Thyroid gland (tissue), 4 donors: ENCODE results near the gene CGB3.
A peak's percentile ranks its signal among the peaks of the same experiment; 100 is the strongest.

Experiments used
- CTCF ChIP-seq, 6 experiments: fragments of 200-600 bp in 3 of 6; fragments of 450-650 bp in 3 of 6; sonication (generic) in 3 of 6; IDR thresholded peaks; one replicate each; pipeline ENCODE4 v1.5.1; 2016 to 2019; ENCODE audit warnings: antibody characterized with exemption in 6 of 6, mild to moderate bottlenecking in 2 of 6, inconsistent platforms in 1 of 6, moderate library complexity in 1 of 6
- POLR2A ChIP-seq, 2 donors: fragments of 450-650 bp; IDR thresholded peaks; one replicate each; pipeline ENCODE4 v1.6.1; 2017; ENCODE audit warnings: antibody characterized with exemption in 2 of 2, mild to moderate bottlenecking in 2 of 2, moderate library complexity in 1 of 2

- TF ChIP-seq POLR2A (IDR thresholded peaks at IDR 0.05), result no peak
- peak in 2 of 6 experiments; percentile 9 to 26 for TF ChIP-seq CTCF (IDR thresholded peaks at IDR 0.05)
Measured at GRCh38 chr19:49056101-49056901, 32.2 kb upstream of the CGB3 start.
